H9 (cell line): ENCODE results near the gene ROBO1. TPM values are rescaled to one million over a fixed set of nuclear protein-coding genes. Genes with fewer than 3 reads are reported as not detected.

ENCODE experiments used
- DNase-seq: peaks from one replicate; pipeline ENCODE4 v3.0.0-alpha.2; 2017
- H2AFZ ChIP-seq: one replicate; pipeline ENCODE4 v1.6.1; 2013; ENCODE audit warnings: mild to moderate bottlenecking, low read length, control low read depth, moderate library complexity
- H2AK5ac ChIP-seq: 2 replicates; pipeline ENCODE4 v1.6.1; 2013; ENCODE audit warnings: low read length, control low read depth, mixed read lengths; ENCODE audit not compliant: insufficient read length
- H2BK120ac ChIP-seq: one replicate; pipeline ENCODE4 v1.6.1; 2013; ENCODE audit warnings: low read depth, mild to moderate bottlenecking, low read length, control low read depth, inconsistent platforms; ENCODE audit not compliant: poor library complexity, severe bottlenecking
- H2BK12ac ChIP-seq: 2 replicates; pipeline ENCODE4 v1.6.1; 2013; ENCODE audit warnings: low read length, control low read depth, mixed read lengths, low read depth; ENCODE audit not compliant: insufficient read length
- H2BK15ac ChIP-seq: 2 replicates; pipeline ENCODE4 v1.6.1; 2013; ENCODE audit warnings: low read depth, low read length, control low read depth
- H2BK20ac ChIP-seq: one replicate; pipeline ENCODE4 v1.6.1; 2013; ENCODE audit warnings: low read depth, mild to moderate bottlenecking, low read length, control low read depth, inconsistent platforms; ENCODE audit not compliant: poor library complexity, severe bottlenecking
- H2BK5ac ChIP-seq: 2 replicates; pipeline ENCODE4 v1.6.1; 2013; ENCODE audit warnings: low read length, control low read depth, mixed read lengths; ENCODE audit not compliant: insufficient read length
- H3K14ac ChIP-seq: 2 replicates; pipeline ENCODE4 v1.6.1; 2013; ENCODE audit warnings: low read length, control low read depth; ENCODE audit not compliant: insufficient read depth
- H3K18ac ChIP-seq: 2 replicates; pipeline ENCODE4 v1.6.1; 2013; ENCODE audit warnings: low read depth, mild to moderate bottlenecking, mixed read lengths, low read length, control low read depth; ENCODE audit not compliant: insufficient read length
- H3K23ac ChIP-seq: 2 replicates; pipeline ENCODE4 v1.6.1; 2013; ENCODE audit warnings: low read length, control low read depth, mixed read lengths, low read depth; ENCODE audit not compliant: insufficient read length
- H3K23me2 ChIP-seq: 2 replicates; pipeline ENCODE4 v1.6.1; 2013; ENCODE audit warnings: low read depth, mild to moderate bottlenecking, mixed read lengths, low read length, control low read depth; ENCODE audit not compliant: insufficient read length, poor library complexity, severe bottlenecking
- H3K27ac ChIP-seq: 2 replicates; pipeline ENCODE4 v1.5.1; 2013; ENCODE audit warnings: low read length, control low read depth, mixed read lengths, low read depth; ENCODE audit not compliant: insufficient read length
- H3K27me3 ChIP-seq: 2 replicates; pipeline ENCODE4 v1.6.1; 2013; ENCODE audit warnings: low read length, control low read depth, inconsistent platforms; ENCODE audit not compliant: insufficient read depth
- H3K4ac ChIP-seq: 2 replicates; pipeline ENCODE4 v1.6.1; 2013; ENCODE audit warnings: low read depth, mild to moderate bottlenecking, control low read depth, inconsistent platforms, low read length, moderate library complexity
- H3K4me1 ChIP-seq: 2 replicates; pipeline ENCODE4 v1.6.1; 2013; ENCODE audit warnings: low read length, control low read depth, inconsistent platforms; ENCODE audit not compliant: insufficient read depth
- H3K4me2 ChIP-seq: 2 replicates; pipeline ENCODE4 v1.6.1; 2013; ENCODE audit warnings: low read length, control low read depth, mixed read lengths; ENCODE audit not compliant: insufficient read length, insufficient read depth
- H3K56ac ChIP-seq: 2 replicates; pipeline ENCODE4 v1.6.1; 2013; ENCODE audit warnings: low read depth, mild to moderate bottlenecking, mixed read lengths, low read length, control low read depth; ENCODE audit not compliant: insufficient read length
- H3K79me1 ChIP-seq: 2 replicates; pipeline ENCODE4 v1.6.1; 2013; ENCODE audit warnings: low read depth, mild to moderate bottlenecking, moderate library complexity, low read length, control low read depth, inconsistent platforms; ENCODE audit not compliant: insufficient read depth, poor library complexity, severe bottlenecking
- H3K79me2 ChIP-seq: 2 replicates; pipeline ENCODE4 v1.6.1; 2013; ENCODE audit warnings: low read length, control low read depth, inconsistent platforms; ENCODE audit not compliant: insufficient read depth
- H3K9ac ChIP-seq: 2 replicates; pipeline ENCODE4 v1.6.1; 2013; ENCODE audit warnings: low read length, control low read depth, mixed read lengths; ENCODE audit not compliant: insufficient read length; ENCODE audit errors: extremely low read depth
- H3K9me3 ChIP-seq: one replicate; pipeline ENCODE4 v1.6.1; 2013; ENCODE audit warnings: low read depth, low read length, inconsistent platforms; ENCODE audit not compliant: control insufficient read depth
- H3T11ph ChIP-seq: one replicate; pipeline ENCODE4 v1.6.1; 2013; ENCODE audit warnings: mild to moderate bottlenecking, low read length, control low read depth, inconsistent platforms
- H4K20me1 ChIP-seq: one replicate; pipeline ENCODE4 v1.6.1; 2013; ENCODE audit not compliant: control insufficient read depth, insufficient read length, insufficient read depth
- H4K5ac ChIP-seq: 2 replicates; pipeline ENCODE4 v1.6.1; 2013; ENCODE audit warnings: low read depth, mild to moderate bottlenecking, mixed read lengths, low read length, control low read depth; ENCODE audit not compliant: insufficient read length
- H4K8ac ChIP-seq: replicated peaks from 2 replicates; pipeline ENCODE4 v1.6.1; 2013; ENCODE audit warnings: low read length, control low read depth, mixed read lengths, low read depth; ENCODE audit not compliant: insufficient read length
- H4K91ac ChIP-seq: 2 replicates; pipeline ENCODE4 v1.6.1; 2013; ENCODE audit warnings: low read depth, mild to moderate bottlenecking, moderate library complexity, mixed read lengths, low read length, control low read depth; ENCODE audit not compliant: insufficient read length
- H3K27ac Mint-ChIP-seq, 3 experiments: 2 replicates in 2 of 3; 3 replicates in 1 of 3; pipeline ENCODE4 v1.8.0; 2020 to 2021; ENCODE audit warnings: mixed read lengths in 3 of 3, mild to moderate bottlenecking in 1 of 3, moderate library complexity in 1 of 3
- H3K27me3 Mint-ChIP-seq: 2 replicates; pipeline ENCODE4 v1.8.0; 2021; ENCODE audit warnings: low read depth, mild to moderate bottlenecking, moderate library complexity, mixed read lengths
- H3K36me3 Mint-ChIP-seq, 3 experiments: 2 replicates in 2 of 3; 3 replicates in 1 of 3; pipeline ENCODE4 v1.8.0; 2020 to 2021; ENCODE audit warnings: low read depth in 3 of 3, mixed read lengths in 3 of 3; ENCODE audit not compliant: insufficient read depth in 1 of 3
- H3K4me1 Mint-ChIP-seq, 2 experiments: 2 replicates each; pipeline ENCODE4 v1.8.0; 2020; ENCODE audit warnings: mixed read lengths in 2 of 2
- H3K4me3 Mint-ChIP-seq, 2 experiments: 2 replicates in 1 of 2; 3 replicates in 1 of 2; pipeline ENCODE4 v1.8.0; 2020 to 2021; ENCODE audit warnings: mild to moderate bottlenecking in 2 of 2, mixed read lengths in 2 of 2, moderate library complexity in 1 of 2
- H3K9me3 Mint-ChIP-seq, 2 experiments: 2 replicates in 1 of 2; 3 replicates in 1 of 2; pipeline ENCODE4 v1.8.0; 2020; ENCODE audit warnings: mild to moderate bottlenecking in 2 of 2, mixed read lengths in 2 of 2, moderate library complexity in 1 of 2
- CTCF ChIP-seq: fragments of 200-600 bp; sonication (generic); conservative IDR thresholded peaks from 3 replicates; pipeline ENCODE4 v1.8.0; 2021; ENCODE audit warnings: antibody characterized with exemption, mild to moderate bottlenecking
- WGBS: extraction: QIAGEN DNeasy Blood & Tissue Kit; methylation state at CpG from one replicate; pipeline ENCODE4 v1.1.7; 2013; ENCODE audit warnings: missing lambda C conversion rate, low lambda C conversion rate, mixed read lengths; ENCODE audit not compliant: insufficient read length; ENCODE audit errors: extremely low coverage; 5-methylcytosine and 5-hydroxymethylcytosine counted together
- total RNA-seq: library from RNA; stranded (reverse); gene quantifications from 2 replicates; pipeline ENCODE4 v1.2.1, GENCODE V29; 2021

The ROBO1 gene
- total RNA-seq, 1 experiment from 2014 or later, result 62.7 TPM

GRCh38 chr3:79202471-79203143 is 565.2 kb downstream of the ROBO1 start:
- H3K4me2 ChIP-seq, result peak overlapping the region; percentile 14

More at GRCh38 chr3:79202471-79203143, 565.2 kb downstream of the ROBO1 start:
- Histone ChIP-seq H3K18ac (no peak overlapping the region), H2AK5ac (no peak overlapping the region), H3K14ac (no peak overlapping the region), H2BK20ac (no peak overlapping the region), H2AFZ (no peak overlapping the region), H2BK12ac (no peak overlapping the region), H2BK15ac (no peak overlapping the region), H4K5ac (no peak overlapping the region), H3K27ac (no peak overlapping the region), H4K20me1 (no peaks in the 10 kb centered on the region), H4K8ac (no peak overlapping the region), H2BK5ac (no peak overlapping the region), H3K23ac (no peak overlapping the region), H3K4me1 (peaks cover 5% of the 10 kb centered on the region; the same call in 1 of the 2 replicates), H3K27me3 (no peaks in the 10 kb centered on the region), H4K91ac (no peak overlapping the region), H3K56ac (no peak overlapping the region), H3K4ac (no peak overlapping the region), H3K9ac (no peak overlapping the region), H3T11ph (no peak overlapping the region), H3K23me2 (no peaks in the 10 kb centered on the region), H3K9me3 (no peaks in the 10 kb centered on the region), H2BK120ac (no peak overlapping the region), H3K79me2 (no peaks in the 10 kb centered on the region), H3K79me1 (no peaks in the 10 kb centered on the region)
- Mint-ChIP-seq H3K27me3 (peaks cover 1% of the 10 kb centered on the region; the same call in 1 of the 2 replicates), H3K27ac (peak overlapping the region; percentile 78 to 94 (median 90)), H3K4me1 (peaks cover 42 to 47% of the 10 kb centered on the region in 2 experiments), H3K9me3 (peaks cover 13 to 14% of the 10 kb centered on the region in 2 experiments), H3K36me3 (peaks cover 12 to 14% (median 13%) of the 10 kb centered on the region in 3 experiments), H3K4me3 (peak overlapping the region; percentile 21 to 73; a peak in 4 of 5 replicates)
- no peak for TF ChIP-seq CTCF
- WGBS, result no CpG with 5 or more reads among the region's 5 CpGs
- no peak for DNase-seq
